HepG2 (cell line): Measurements from ENCODE around the gene NFATC2. TPM values are rescaled to one million over a fixed set of nuclear protein-coding genes. Genes with fewer than 3 reads are reported as not detected.

Experiments used
- ATAC-seq: fragments of 200-7000 bp; cut with Tn5 transposase; 3 replicates; pipeline ENCODE4 v1.9.1; 2020; ENCODE audit warnings: mild to moderate bottlenecking, moderate library complexity
- BruUV-seq: library from RNA; stranded (reverse); fragments of 400-500 nt; replicated peaks from 2 replicates; lab custom pipeline; 2021; lab: Mats Ljungman, UMichigan
- CTCF ChIA-PET: fragments of 300-600 bp; formaldehyde crosslinking; extraction: SDS; loops from one replicate; lab custom pipeline; 2021; ENCODE audit warnings: low total read pairs, inconsistent platforms, low intra/inter-chr PET ratio; lab: Yijun Ruan, JAX
- POLR2A ChIA-PET: fragments of 350-600 bp; sonication (Branson Sonifier 250); formaldehyde crosslinking; loops from one replicate; lab custom pipeline; 2020; ENCODE audit warnings: antibody characterized with exemption, inconsistent platforms; lab: Yijun Ruan, JAX
- DNase-seq: peaks from one replicate; pipeline ENCODE4 v3.0.0-alpha.2; 2015; ENCODE audit warnings: low spot score
- FAIRE-seq: peaks from 3 replicates; lab custom pipeline; 2011; peaks lifted over from hg19 to GRCh38; lab: Jason Lieb, UNC
- H2AFZ ChIP-seq: one replicate; pipeline ENCODE4 v1.6.1; 2011; ENCODE audit warnings: low read length, inconsistent platforms
- H3K27ac ChIP-seq: fragments of 300-600 bp; 3 replicates; pipeline ENCODE4 v1.8.0; 2011; ENCODE audit warnings: mixed run types, mild to moderate bottlenecking, mixed read lengths, low read length, inconsistent platforms; ENCODE audit not compliant: insufficient read depth; ENCODE audit errors: extremely low read length
- H3K27me3 ChIP-seq, 2 experiments: fragments of 200-600 bp in 1 of 2; 2 replicates in 1 of 2; 3 replicates in 1 of 2; pipeline versions ENCODE4 v1.6.0 to v1.8.0; 2011; ENCODE audit warnings: low read length in 2 of 2, mild to moderate bottlenecking in 2 of 2, moderate library complexity in 2 of 2, inconsistent platforms in 1 of 2; ENCODE audit not compliant: insufficient read depth in 2 of 2, control insufficient read depth in 1 of 2
- H3K36me3 ChIP-seq, 2 experiments: fragments of 200-600 bp in 1 of 2; replicated peaks in 1 of 2; 2 replicates in 1 of 2; 3 replicates in 1 of 2; pipeline versions ENCODE4 v1.5.1 to v1.8.0; 2011; ENCODE audit warnings: low read length in 2 of 2, inconsistent platforms in 1 of 2; ENCODE audit not compliant: insufficient read depth in 2 of 2, control insufficient read depth in 1 of 2
- H3K4me1 ChIP-seq: 2 replicates; pipeline ENCODE4 v1.5.1; 2012; ENCODE audit warnings: low read length, inconsistent platforms; ENCODE audit not compliant: insufficient read depth
- H3K4me2 ChIP-seq: 2 replicates; pipeline ENCODE4 v1.6.0; 2011; ENCODE audit warnings: low read depth, low read length, inconsistent platforms
- H3K4me3 ChIP-seq, 3 experiments: fragments of 200-600 bp in 1 of 3; sonication (generic), shearing (Covaris generic) in 1 of 3; replicated peaks in 1 of 3; 2 replicates each; pipeline ENCODE4 v1.5.1; 2011 to 2016; ENCODE audit warnings: low read length in 3 of 3, inconsistent platforms in 2 of 3, low read depth in 2 of 3, mild to moderate bottlenecking in 2 of 3, control low read depth in 1 of 3, mixed read lengths in 1 of 3; ENCODE audit not compliant: insufficient read depth in 1 of 3
- H3K79me2 ChIP-seq: one replicate; pipeline ENCODE4 v1.6.1; 2011; ENCODE audit warnings: low read length, inconsistent platforms; ENCODE audit not compliant: insufficient read depth
- H3K9ac ChIP-seq: 2 replicates; pipeline ENCODE4 v1.6.0; 2011; ENCODE audit warnings: mild to moderate bottlenecking, low read depth, low read length, inconsistent platforms; ENCODE audit not compliant: insufficient read depth
- H3K9me3 ChIP-seq: 2 replicates; pipeline ENCODE4 v1.5.1; 2012; ENCODE audit warnings: mild to moderate bottlenecking, low read length
- H4K20me1 ChIP-seq: 2 replicates; pipeline ENCODE4 v1.6.0; 2011; ENCODE audit warnings: inconsistent platforms, mild to moderate bottlenecking, low read length, moderate library complexity; ENCODE audit not compliant: insufficient read depth
- ARNT ChIP-seq: fragments of 450-650 bp; IDR thresholded peaks from 2 replicates; pipeline ENCODE4 v1.6.1; 2017
- ARNT2 ChIP-seq: sonication (generic); formaldehyde crosslinking; IDR thresholded peaks from 2 replicates; pipeline ENCODE4 v1.8.0; 2022; ENCODE audit warnings: mild to moderate bottlenecking, low read depth, missing genetic modification reagents, moderate library complexity
- EEA1 ChIP-seq: sonication (generic); formaldehyde crosslinking; IDR thresholded peaks from 2 replicates; pipeline ENCODE4 v1.5.1; 2020; ENCODE audit warnings: mild to moderate bottlenecking, missing genetic modification reagents, borderline replicate concordance
- EED ChIP-seq: sonication (generic); formaldehyde crosslinking; IDR thresholded peaks from 2 replicates; pipeline ENCODE4 v1.5.0; 2020; ENCODE audit warnings: mild to moderate bottlenecking, missing genetic modification reagents
- HDAC1 ChIP-seq: sonication (generic); formaldehyde crosslinking; IDR thresholded peaks from 2 replicates; pipeline ENCODE4 v1.5.1; 2020; ENCODE audit warnings: mild to moderate bottlenecking, missing genetic modification reagents
- IRF9 ChIP-seq: sonication (generic); formaldehyde crosslinking; IDR thresholded peaks from 2 replicates; pipeline ENCODE4 v1.8.0; 2022; ENCODE audit warnings: missing genetic modification reagents, mild to moderate bottlenecking, borderline replicate concordance
- KLF16 ChIP-seq, 2 experiments: sonication (generic) in 1 of 2; formaldehyde crosslinking in 1 of 2; IDR thresholded peaks; 2 replicates each; pipeline versions ENCODE4 v1.6.1 to v1.8.0; 2016 to 2023; ENCODE audit warnings: missing genetic modification reagents in 2 of 2, missing compliant biosample characterization in 1 of 2
- MAFG ChIP-seq: sonication (generic); formaldehyde crosslinking; IDR thresholded peaks from 2 replicates; pipeline ENCODE4 v1.5.1; 2020; ENCODE audit warnings: mild to moderate bottlenecking, missing genetic modification reagents
- SNAI1 ChIP-seq: sonication (generic); formaldehyde crosslinking; IDR thresholded peaks from 2 replicates; pipeline ENCODE4 v1.5.0; 2020; ENCODE audit warnings: mild to moderate bottlenecking, missing genetic modification reagents, borderline replicate concordance
- TAF15 ChIP-seq: fragments of 200-400 bp; formaldehyde crosslinking; IDR thresholded peaks from one replicate; pipeline ENCODE4 v1.6.1; 2018; ENCODE audit warnings: mild to moderate bottlenecking, low read depth, low read length; ENCODE audit not compliant: poor library complexity, severe bottlenecking
- TRIM24 ChIP-seq: sonication (generic); formaldehyde crosslinking; IDR thresholded peaks from 2 replicates; pipeline ENCODE4 v1.8.0; 2022; ENCODE audit warnings: mild to moderate bottlenecking, missing genetic modification reagents
- UBTF ChIP-seq: sonication (generic); formaldehyde crosslinking; IDR thresholded peaks from 2 replicates; pipeline ENCODE4 v1.4.0; 2020; ENCODE audit warnings: mild to moderate bottlenecking, missing genetic modification reagents
- ZBTB44 ChIP-seq: sonication (generic); formaldehyde crosslinking; IDR thresholded peaks from 2 replicates; pipeline ENCODE4 v1.4.0; 2020; ENCODE audit warnings: missing genetic modification reagents
- ZFP82 ChIP-seq: sonication (generic); formaldehyde crosslinking; IDR thresholded peaks from 2 replicates; pipeline ENCODE4 v1.5.1; 2020; ENCODE audit warnings: mild to moderate bottlenecking, missing genetic modification reagents, borderline replicate concordance
- ZNF225 ChIP-seq: sonication (generic); formaldehyde crosslinking; IDR thresholded peaks from 2 replicates; pipeline ENCODE4 v1.4.0; 2020; ENCODE audit warnings: mild to moderate bottlenecking, missing genetic modification reagents
- ZNF274 ChIP-seq: sonication (generic); formaldehyde crosslinking; IDR thresholded peaks from 2 replicates; pipeline ENCODE4 v1.5.1; 2020; ENCODE audit warnings: mild to moderate bottlenecking, missing genetic modification reagents
- ZNF788 ChIP-seq: sonication (generic); formaldehyde crosslinking; IDR thresholded peaks from 2 replicates; pipeline ENCODE4 v1.5.0; 2020; ENCODE audit warnings: mild to moderate bottlenecking, missing genetic modification reagents, borderline replicate concordance
- whole genome bisulfite sequencing: methylation state at CpG from one replicate; pipeline ENCODE4 v1.1.6; 2017; ENCODE audit warnings: low lambda C conversion rate; 5-methylcytosine and 5-hydroxymethylcytosine counted together
- in situ Hi-C: cut with HindIII; loops from 2 replicates; pipeline ENCODE4 v1.10.0; 2017; ENCODE audit warnings: low pct_unique_long_range_greater_than_20kb; ENCODE audit not compliant: extremely low pct_ligation_motif_present
- intact Hi-C: fragments of 100-400 bp; cut with micrococcal nuclease; formaldehyde crosslinking; loops from one replicate; pipeline ENCODE4 v1.10.0; 2022; ENCODE audit not compliant: unreplicated experiment
- polyA plus RNA-seq, 8 experiments: library from polyadenylated mRNA; depleted of rRNA in 3 of 8; stranded (reverse) in 7 of 8; unstranded in 1 of 8; fragments of >200 nt; fragmentation: Illumina TruSeq in 4 of 8; extraction: Trizol in 4 of 8; gene quantifications; 2 replicates each; pipeline versions ENCODE4 v1.2.1 to v1.2.3, GENCODE V29; 2011 to 2016; ENCODE audit warnings: low read depth in 4 of 8, missing spikeins in 1 of 8, mixed read lengths in 1 of 8; ENCODE audit not compliant: insufficient read depth in 1 of 8
- total RNA-seq, 5 experiments: library from RNA; depleted of rRNA; stranded (reverse); fragments of >200 nt; fragmentation: Illumina TruSeq; extraction: Trizol; gene quantifications; 2 replicates each; pipeline ENCODE4 v1.2.3, GENCODE V29; 2016; ENCODE audit warnings: low read depth in 1 of 5

NFATC2 gene
- total and polyA plus RNA-seq, 2 of the 13 experiments (the other 11 are each of a cell fraction or from before 2014, with no cell fraction given) = 1.9 to 3.3 TPM

- TF ChIP-seq UBTF (CRISPR knock-in tag) (no peak), TRIM24 (CRISPR knock-in tag) (no peak), MAFG (CRISPR knock-in tag) (no peak), ARNT2 (no peak), ZBTB44 (CRISPR knock-in tag) (no peak), HDAC1 (CRISPR knock-in tag) (no peak), EED (CRISPR knock-in tag) (no peak), KLF16 (CRISPR knock-in tag; IDR thresholded peaks at IDR 0.05) (no peak), TAF15 (no peak)
These were observed 98.1 kb downstream of the NFATC2 start (continued) for GRCh38 chr20:51444467-51444866.

GRCh38 chr20:51442602-51443001, 99.9 kb downstream of the NFATC2 start:
- Histone ChIP-seq H3K9me3 (no peaks in the 10 kb centered on the region), H4K20me1 (peaks cover 8% of the 10 kb centered on the region; the same call in 1 of the 2 replicates), H3K4me1 (peaks cover 23% of the 10 kb centered on the region), H3K27me3 (no peaks in the 10 kb centered on the region), H3K4me3 (no peak overlapping the region), H3K36me3 (peaks cover 1 to 13% of the 10 kb centered on the region in 2 experiments; a peak in 2 of 5 replicates), H3K79me2 (no peaks in the 10 kb centered on the region), H3K4me2 (no peak overlapping the region), H3K9ac (no peak overlapping the region), H3K27ac (no peak overlapping the region), H2AFZ (no peak overlapping the region)
- FAIRE-seq (no peak), DNase-seq (no peak), ATAC-seq (no peak)
- intact Hi-C loops (no loop called here), in situ Hi-C loops (no loop called here)
- 93% methylated on average over 6 of the region's 6 CpGs for WGBS
- POLR2A ChIA-PET = no interaction called here
- no TSS peak for BruUV-seq
- CTCF ChIA-PET = no interaction called here
- TF ChIP-seq EEA1 (CRISPR knock-in tag) = no peak
- no peak for TF ChIP-seq IRF9 (CRISPR knock-in tag)
- no peak for TF ChIP-seq ZNF274 (CRISPR knock-in tag)
- no peak for TF ChIP-seq ZNF788 (CRISPR knock-in tag)
- no peak for TF ChIP-seq ARNT
- TF ChIP-seq ZFP82 (CRISPR knock-in tag) = no peak
- no peak for TF ChIP-seq ZNF225 (CRISPR knock-in tag)
- TF ChIP-seq SNAI1 (CRISPR knock-in tag) = no peak
